ENCODE data around the gene SULT1A2.
"Not testable (repeated sequence)": the region's sequence is repeated elsewhere in the genome, so short reads cannot be mapped to it uniquely, and the experiment has no call there.

The SULT1A2 gene

DNA sequence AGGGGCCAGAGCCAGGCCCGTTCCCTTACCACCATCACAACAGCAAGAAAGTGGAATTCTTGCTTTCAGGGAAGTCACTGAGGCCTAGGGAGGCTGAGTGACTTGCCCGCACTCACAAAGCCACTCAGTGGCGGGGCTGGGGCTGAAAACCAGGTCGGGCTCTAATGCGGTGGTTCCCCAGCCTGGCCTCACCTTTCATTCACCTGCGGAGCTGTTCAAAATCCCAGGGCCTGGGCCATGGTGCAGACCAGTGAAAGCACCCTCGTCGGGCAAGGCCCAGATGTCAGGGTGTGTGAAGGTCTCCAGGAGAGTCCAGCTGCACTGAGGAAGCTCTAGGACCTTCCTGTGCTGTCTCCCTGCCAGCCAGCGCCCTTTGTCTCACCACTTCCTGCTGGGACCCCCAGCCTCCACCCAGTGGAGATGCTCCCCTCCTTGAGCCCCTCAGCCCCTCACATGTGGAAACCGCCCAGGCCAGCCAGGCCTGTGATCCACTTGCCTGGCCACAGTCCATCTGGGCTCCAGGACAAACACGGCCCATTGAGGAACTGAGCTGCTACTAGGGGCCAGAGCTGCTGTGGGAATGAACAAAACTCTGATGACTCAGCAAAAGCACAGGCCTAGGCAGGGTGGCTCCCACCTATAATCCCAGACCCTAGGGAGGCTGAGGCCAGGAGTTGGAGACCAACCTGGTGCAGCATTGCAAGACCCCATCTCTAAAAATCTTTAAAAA is 12.2 kb upstream of the SULT1A2 start:
- DNase-seq, result not testable (repeated sequence)

DNA sequence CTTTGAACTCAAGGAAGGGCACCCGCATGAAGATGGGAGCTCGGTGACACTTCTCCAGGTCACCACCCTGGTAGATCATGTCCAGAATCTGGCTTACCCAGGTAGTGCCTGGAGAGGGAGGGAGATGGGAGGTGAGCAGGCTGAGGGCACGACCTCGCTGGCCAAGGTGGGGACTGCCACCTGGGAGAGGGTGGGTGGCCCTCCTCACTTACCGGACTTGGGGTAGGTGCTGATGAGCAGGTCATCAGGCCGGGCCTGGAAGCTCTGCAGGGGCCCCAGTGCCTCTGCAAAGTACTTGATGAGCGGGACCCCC is 11.6 kb upstream of the SULT1A2 start:
- DNase-seq, result not testable (repeated sequence)

DNA sequence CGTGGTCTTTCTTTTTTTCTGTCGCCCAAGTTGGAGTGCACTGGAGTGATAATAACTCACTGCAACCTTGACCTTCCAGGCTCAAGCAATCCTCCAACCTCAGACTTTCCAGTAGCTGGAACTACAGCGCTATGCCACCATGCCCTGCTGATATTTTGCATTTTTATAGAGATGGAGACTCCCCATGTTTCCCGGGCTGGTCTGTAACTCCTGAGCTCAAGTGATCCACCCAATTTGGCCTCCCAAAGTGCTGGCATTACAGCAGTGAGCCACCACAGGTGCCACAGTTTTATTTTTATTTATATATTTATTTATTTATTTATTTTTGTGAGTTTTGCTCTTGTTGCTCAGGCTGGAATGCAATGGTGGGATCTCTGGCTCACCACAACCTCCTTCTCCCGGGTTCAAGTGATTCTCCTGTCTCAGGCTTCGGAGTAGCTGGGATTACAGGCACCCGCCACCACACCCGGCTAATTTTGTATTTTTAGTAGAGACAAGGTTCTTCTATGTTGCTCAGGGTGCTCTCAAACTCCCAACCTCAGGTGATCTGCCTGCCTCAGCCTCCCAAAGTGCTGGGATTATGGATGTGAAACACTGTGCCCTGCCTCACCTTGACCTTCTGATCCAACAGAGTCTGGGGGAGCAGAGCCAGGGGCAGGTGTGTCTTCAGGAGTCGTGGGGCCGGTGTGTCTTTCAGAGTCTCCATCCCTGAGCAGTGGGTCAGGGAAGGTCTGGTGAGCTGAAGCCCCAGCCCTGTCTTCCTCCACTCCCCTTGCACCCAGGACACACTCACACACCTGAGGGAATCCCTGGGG is 11.0 kb upstream of the SULT1A2 start:
- DNase-seq, result not testable (repeated sequence)

DNA sequence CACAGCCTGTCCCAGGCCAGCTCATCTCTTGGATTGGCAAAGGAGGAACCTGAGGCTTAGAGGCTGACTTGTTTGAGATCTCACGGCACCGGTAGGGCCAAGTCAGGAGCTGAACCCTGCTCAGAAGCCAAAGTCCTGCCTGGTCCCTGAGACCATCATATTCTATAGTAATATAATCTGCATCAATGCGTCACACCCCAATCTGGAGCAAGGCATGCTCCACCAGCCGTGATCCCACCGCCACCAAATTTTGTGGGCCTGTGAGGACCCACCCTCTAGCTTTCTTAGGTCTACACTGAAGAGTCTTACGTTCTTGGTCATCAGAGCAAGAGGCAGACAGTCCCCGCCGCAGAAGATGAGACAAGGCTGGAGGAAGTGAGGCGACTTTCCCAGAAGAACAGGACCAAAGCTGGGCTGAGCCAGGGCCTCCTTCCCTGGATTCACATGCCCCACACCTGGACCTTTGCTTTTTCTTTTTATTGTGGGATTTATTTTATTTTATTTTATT is 10.3 kb upstream of the SULT1A2 start:
- DNase-seq, result no peak

DNA sequence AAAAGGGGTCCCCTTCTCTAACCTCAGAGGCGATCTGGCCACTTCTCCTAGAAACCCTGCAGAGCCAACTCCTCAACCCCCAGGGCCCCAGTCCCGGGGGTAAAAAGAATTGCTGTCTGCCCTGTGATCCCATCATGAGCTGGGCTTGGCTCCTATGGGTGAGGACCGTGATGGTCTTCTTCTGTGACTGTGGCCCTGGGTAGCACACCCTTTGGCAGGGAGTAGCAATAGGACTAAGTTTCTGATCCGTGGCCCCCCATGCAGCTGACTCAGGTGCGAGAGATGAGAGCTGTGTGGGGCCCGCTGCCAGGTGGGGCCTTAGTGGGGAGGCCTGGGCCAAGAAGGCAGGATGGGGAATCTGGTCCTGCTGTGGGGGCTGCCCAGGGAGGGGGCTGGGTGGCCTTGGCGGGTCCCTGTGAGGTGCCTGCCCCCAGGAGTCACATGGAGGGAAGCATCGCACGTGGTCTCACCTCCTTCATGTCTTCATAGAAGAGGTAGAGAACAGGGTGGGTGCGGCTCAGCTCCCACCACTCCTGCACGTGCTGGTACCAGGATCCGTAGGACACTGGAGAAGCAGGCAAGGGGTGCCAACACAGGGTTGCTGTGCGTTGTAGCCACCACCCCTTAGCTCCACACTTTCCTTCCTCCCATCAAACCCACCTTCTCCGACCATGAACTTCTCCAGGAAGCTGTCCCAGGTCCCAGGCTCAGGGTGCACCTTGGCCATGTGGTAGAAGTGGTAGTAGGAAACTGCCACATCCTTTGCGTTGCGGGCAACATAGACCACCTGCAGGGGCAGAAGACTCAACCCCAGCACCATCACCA is 9.7 kb upstream of the SULT1A2 start:
- DNase-seq, result no peak

DNA sequence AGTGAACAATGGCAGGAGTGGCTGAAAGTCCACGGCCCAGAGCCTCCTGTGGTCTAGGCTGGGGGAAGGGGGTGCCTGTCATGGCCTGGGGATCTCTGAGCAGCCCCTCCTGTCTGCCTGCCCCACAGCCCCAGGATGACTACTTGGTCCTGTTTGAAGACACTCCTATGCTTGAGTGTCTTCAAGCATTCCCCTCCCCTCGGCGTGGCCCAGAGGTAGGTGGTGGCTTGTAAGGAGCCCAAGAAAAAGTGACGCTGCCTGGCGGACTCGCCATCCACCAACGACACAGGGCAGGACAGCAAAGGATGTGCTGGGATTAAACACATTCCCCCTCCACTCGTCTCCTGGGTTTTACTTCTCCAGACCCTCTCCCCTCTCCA is 7.3 kb upstream of the SULT1A2 start:
- DNase-seq, result no peak

DNA sequence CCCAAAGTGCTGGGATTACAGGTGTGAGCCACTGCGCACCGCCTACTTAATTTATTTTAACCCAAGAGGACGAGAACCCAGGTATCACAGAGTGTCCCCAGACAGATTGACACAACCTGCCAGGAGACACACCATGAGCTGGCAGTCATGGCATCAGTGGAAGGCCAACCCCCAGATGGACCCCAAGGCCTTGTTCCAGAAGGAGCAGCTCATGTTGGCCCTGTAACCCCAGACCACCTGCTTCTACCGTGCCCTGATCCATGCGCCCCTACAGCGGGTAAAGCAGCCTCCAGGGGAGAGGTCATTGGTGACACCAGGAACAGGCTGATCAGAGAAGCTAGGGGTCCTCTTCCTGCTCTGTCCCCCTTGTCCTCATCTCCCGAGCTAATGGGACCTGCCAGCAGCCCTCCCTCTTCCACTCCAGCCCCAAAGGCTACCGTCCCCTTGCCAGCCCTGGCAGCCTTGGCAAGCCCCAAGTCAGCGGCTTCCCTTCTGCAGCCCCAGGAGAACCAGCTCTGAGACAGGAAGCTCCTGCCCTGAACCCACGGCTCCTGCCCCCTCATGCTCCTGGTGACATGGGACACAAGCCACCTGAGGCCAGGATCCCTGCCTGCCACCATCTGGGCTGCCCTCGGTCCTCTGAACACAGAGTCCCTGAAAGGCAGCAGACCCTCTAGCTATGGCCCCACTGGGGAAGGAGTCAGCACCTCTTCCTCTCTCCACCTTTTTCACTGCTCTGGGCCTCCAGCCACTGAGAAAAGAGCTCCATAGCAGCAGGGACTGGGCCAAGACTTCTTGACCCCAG is 6.7 kb upstream of the SULT1A2 start:
- DNase-seq, result no peak

DNA sequence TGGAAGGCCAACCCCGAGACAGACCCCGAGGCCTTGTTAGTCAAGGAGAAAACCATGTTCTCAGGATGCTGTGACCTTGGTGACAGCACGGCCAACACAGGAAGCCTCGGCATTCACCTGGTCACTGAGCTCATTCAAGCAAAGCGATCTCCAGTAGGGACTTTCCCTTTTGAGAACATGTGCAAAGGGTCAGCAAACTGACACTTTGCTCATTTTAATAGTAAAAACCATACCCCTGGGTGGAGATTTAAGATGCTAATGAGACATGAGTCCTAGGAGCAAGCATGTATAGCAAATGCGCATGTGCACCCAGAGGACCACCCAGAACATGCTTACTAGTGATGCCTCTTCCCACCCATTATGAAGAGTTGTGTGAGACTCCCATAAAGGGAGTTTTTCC is 5.7 kb upstream of the SULT1A2 start:
- no peak for DNase-seq

DNA sequence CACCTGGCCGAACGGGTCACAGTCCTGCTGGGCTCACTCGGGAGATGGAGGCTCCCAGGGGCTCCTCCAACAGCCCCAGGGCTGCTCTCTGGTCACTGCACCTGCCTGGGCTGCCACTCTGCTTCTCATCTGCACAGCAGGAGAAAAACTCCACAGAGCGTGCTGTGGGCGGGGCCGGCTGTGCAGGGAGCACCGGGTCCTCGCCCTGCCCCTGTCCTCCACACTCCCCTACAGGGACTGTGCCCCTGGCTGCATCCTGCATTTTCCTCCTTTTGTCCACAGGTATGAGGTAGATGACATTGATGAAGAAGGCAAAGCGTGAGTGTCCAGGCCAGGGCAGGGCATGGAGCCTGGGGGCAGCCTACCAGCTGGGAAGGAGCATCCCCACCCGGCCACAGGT is 5.2 kb upstream of the SULT1A2 start:
- not testable (repeated sequence) for DNase-seq

DNA sequence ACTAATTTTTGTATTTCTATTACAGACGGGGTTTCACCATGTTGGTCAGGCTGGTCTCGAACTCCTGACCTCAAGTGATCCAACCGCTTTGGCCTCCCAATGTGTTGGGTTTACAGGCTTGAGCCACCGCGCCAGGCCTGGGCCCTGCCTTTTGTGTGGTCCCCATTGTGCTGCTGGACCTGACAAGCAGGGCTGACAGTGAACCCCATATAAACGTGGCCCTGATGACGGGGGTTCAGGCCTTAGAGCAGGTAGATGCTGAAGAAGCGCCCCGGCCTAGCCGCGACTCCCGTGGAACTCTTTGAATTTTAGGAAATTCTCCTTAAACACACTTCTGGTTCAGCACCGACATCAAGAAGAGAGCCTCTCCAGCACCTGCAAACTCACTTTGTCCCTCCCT is 4.7 kb upstream of the SULT1A2 start:
- not testable (repeated sequence) for DNase-seq

DNA sequence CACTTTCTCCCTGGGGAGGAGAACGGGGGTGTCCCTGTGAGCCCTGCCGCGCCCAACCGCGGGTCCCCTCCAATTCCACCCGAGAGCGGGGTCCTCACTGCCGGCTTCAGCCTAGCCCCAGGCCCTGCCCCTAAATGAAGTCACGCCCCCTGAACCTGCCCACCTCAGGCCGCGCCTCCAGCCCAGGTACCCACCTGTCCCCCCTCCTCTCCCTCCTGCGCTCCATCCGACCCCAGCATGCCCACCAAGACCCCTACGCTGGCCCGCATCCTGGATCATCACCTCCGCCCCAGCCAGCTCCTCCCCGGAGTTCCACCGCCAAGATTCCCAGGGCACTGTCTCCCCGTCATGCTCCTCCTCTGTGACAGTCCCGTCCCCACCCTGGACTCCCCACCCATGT is 4.1 kb upstream of the SULT1A2 start:
- not testable (repeated sequence) for DNase-seq

DNA sequence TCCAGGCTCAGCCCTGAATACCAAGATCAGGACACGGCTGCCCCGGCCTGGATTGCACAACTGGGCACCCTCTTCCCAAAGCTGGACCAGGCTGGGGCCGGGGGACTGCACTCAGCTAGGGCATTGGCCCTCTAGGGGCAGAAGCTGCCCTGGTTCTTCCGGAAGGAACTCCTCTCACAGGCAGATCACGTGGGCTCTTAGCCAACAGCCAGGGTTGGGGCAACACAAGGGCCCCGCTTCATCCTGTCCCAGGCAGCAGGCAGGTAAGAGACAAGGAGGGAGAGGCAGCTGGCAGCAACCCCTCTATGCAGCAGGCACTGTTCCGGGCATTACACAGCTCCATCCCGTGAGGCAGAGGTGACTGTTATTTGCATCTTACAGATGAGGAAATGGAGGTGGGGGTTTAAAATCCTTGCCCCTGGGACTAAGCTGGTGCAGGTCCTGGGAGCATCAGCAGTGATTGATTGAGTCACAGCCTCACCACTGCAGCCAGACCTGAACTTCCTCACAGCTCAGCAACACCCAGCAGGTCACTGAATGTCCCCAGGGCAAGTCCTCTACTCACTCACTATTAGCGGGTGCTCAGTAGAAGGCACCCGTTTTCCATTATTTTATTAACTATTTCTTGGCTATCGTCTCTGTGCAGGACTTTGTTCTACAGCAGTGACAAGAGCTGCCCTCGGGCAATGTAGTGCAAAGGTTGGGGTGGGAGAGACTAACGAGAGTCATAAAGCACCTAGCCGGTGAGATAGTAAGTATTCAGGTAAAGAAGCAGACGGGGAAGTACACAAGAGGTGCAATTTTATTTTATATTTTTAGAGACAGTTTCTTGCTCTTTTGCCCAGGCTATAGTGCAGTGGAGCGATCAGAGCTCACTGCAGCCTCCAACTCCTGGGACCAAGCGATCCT is 2.8 kb upstream of the SULT1A2 start:
- DNase-seq, result not testable (repeated sequence)

DNA sequence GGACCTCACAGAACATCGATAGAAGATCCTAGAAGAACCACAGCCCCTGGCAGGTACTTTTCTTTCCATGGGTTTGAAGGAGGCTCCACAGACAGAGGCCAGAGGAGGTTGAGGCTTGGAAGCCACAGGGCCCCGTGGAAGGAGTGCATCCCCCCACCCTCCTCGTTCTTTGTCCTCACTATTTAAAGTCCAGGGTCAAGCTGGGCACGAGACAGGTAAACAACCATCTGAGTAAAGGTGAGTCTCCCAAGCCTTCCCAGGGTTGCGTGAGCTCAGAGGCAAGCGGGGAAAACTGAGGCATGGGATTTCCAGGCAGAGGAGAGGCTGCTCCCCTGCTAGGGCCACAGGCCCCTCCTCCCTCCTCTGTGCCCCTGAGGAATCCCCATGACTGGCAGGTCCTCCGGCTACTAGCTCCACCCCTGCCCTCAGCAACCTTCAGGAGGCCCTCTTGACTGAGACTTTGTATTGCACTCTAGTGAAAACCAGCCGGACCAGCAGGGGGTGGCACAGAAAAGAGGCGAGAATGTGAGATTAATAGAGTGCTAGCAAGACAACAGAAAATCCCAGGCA is 927 bp upstream of the SULT1A2 start:
- no peak for DNase-seq

DNA sequence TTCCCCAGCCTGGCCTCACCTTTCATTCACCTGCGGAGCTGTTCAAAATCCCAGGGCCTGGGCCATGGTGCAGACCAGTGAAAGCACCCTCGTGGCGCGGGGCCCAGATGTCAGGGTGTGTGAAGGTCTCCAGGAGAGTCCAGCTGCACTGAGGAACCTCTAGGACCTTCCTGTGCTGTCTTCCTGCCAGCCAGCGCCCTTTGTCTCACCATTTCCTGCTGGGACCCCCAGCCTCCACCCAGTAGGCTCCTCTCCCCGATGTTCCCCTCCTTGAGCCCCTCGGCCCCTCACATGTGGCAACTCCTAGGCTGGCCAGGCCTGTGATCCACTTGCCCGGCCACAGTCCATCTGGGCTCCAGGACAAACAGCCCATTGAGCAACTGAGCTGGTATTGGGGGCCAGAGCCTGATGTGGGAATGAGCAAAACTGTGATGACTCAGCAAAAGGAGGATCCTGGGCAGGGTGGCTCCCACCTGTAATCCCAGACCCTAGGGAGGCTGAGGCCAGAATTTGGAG is 677 bp downstream of the SULT1A2 start:
- no peak for DNase-seq

DNA sequence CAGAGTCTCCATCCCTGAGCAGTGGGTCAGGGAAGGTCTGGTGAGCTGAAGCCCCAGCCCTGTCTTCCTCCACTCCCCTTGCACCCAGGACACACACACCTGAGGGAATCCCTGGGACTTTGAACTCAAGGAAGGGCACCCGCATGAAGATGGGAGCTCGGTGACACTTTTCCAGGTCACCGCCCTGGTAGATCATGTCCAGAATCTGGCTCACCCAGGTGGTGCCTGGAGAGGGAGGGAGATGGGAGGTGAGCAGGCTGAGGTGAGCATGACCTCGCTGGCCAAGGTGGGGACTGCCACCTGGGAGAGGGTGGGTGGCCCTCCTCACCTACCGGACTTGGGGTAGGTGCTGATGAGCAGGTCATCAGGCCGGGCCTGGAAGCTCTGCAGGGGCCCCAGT is 1.4 kb downstream of the SULT1A2 start:
- not testable (repeated sequence) for DNase-seq

DNA sequence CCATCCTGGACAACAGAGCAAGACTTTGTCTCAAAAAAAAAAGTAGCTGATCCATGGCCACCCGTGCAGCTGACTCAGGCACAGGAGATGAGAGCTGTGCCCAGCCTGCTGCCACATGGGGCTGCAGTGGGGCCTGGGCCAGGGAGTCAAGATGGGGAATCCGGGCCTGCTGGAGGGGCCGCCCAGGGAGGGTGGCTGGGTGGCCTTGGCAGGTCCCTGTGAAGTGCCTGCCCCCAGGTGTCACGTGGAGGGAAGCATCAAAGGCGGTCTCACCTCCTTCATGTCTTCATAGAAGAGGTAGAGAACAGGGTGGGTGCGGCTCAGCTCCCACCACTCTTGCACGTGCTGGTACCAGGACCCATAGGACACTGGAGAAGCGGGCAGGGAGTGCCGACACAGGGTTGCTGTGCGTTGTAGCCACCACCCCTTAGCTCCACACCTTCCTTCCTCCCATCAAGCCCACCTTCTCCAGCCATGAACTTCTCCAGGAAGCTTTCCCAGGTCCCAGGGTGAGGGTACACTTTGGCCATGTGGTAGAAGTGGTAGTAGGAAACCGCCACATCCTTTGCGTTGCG is 3.8 kb downstream of the SULT1A2 start:
- DNase-seq, result no peak

DNA sequence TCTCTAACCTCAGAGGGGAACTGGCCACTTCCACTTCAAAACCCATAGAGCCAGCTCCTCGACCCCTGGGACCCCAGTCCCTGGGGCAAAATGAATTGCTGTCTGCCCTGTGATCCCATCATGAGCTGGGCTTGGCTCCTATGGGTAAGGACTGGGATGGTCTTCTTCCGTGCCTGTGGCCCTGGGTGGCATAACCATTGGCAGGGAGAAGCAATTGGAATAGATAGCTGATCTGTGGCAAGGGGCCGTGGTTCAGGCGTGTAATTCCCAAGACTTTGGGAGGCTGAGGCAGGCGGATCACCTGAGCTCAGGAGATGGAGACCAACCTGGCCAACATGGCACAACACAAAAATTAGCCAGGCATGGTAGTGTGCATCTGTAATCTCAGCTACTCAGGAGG is 4.3 kb downstream of the SULT1A2 start:
- DNase-seq, result no peak

DNA sequence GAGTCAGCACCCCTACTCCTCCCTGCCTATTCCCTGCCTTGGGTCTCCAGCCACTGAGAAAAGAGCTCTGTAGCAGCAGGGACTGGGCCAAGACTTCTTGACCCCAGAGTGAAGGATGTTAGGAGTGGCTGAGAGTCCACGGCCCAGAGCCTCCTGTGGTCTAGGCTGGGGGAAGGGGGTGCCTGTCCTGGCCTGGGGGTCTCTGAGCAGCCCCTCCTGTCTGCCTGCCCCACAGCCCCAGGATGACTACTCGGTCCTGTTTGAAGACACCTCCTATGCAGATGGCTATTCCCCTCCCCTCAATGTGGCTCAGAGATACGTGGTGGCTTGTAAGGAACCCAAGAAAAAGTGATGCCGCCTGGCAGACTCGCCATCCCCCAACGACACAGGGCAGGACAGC is 5.5 kb downstream of the SULT1A2 start:
- no peak for DNase-seq

DNA sequence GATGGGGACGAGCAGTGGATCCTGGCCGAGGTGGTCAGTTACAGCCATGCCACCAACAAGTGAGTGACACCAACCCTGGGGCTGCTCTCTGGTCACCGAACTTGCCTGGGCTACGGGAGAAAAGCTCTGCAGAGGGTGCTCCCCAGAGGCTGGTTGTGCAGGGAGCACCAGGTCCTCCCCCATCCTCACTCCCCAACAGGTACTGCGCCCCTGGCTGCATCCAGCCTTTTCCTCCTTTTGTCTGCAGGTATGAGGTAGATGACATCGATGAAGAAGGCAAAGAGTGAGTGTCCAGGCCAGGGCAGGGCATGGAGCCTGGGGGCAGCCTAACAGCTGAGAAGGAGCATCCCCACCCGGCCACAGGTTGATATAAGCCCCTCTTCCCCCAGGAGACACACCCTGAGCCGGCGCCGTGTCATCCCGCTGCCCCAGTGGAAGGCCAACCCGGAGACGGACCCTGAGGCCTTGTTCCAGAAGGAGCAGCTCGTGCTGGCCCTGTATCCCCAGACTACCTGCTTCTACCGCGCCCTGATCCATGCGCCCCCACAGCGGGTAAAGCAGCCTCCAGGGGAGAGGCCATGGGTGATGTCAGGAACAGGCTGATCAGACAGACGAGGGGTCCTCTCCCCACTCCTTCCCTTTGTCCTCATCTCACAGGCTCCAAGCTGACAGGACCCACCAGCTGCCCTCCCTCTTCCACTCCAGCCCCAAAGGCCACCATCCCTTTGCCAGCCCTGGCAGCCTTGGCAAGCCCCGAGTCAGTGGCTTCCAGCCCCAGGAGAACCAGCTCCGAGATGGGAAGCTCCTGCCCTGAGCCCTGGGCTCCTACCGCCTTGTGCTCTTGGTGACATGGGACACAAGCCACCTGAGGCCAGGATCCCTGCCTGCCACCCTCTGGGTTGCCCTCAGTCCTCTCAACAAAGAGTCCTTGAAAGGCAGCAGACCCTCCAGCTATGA is 6.2 kb downstream of the SULT1A2 start:
- DNase-seq, result no peak
